ENCODE data around the gene MCRIP1. TPM values are rescaled to one million over a fixed set of nuclear protein-coding genes. Genes with fewer than 3 reads are reported as not detected.
"Not testable (repeated sequence)": the region's sequence is repeated elsewhere in the genome, so short reads cannot be mapped to it uniquely, and the experiment has no call there.

The MCRIP1 gene
- total and polyA plus RNA-seq, 2 of the 13 experiments (the other 11 are each of a cell fraction or from before 2014, with no cell fraction given), result 79.7 to 84.9 TPM

DNA sequence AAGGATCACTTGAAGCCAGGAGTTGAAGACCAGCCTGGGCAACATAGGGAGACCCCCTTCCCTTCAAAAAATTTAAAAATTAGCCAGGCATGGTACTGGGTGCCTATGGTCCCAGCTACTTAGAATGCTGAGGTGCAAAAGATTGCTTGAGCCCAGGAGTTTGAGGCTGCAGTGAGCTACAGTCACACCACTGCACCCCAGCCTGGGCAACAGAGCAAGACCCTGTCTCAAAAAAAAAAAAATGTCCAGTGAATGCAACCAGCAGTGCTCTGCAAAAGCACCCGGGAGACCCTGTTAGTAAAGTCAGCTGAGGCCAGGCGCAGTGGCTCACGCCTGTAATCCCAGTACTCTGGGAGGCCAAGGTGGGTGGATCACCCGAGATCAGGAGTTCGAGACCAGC is 7.0 kb upstream of the MCRIP1 start:
- BruUV-seq (replicated peaks), result not testable (repeated sequence)

DNA sequence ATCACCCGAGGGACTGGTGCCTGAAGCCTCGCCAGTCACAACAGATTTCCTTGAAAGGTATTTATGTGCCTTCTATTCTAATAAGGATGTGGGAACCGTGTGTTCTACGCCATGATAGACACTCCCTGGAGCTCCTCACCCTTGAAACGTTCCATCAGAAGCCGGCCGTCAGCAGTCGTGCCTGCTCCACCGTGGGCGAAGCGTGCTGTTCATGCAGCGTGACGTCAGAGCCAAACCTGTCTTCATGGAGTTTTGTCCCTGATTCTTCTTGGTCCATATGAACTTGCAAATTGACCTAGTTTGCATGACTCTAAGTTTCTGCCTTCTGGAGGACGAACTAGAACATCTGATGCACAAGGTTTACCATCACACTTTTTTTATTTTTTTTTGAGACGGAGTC is 6.2 kb upstream of the MCRIP1 start:
- intact Hi-C loops (cut with micrococcal nuclease; ENCODE audit: unreplicated experiment) (no loop called here), in situ Hi-C loops (cut with HindIII; ENCODE audit: extremely low pct_ligation_motif_present, low pct_unique_long_range_greater_than_20kb) (no loop called here)
- BruUV-seq (replicated peaks), result no TSS peak
- ATAC-seq (no peak), FAIRE-seq (no peak), DNase-seq (ENCODE audit: low spot score) (no peak)
- no peak overlapping the region for H3K4me3 ChIP-seq (replicated peaks in 1 of 3; ENCODE audit: insufficient read depth in 1 of 3, low read depth in 2 of 3, low read length in 3 of 3)
- peaks cover 58% of the 10 kb centered on the region for H3K4me1 ChIP-seq (ENCODE audit: insufficient read depth, low read length)
- H3K4me2 ChIP-seq (ENCODE audit: low read depth, low read length), result 0 out of 2 replicates have a peak overlapping the region, but pooled peaks have one; percentile 10
- no peak overlapping the region for H3K9ac ChIP-seq (ENCODE audit: insufficient read depth, low read depth, low read length)
- TF ChIP-seq KDM1A (CRISPR knock-in tag; IDR thresholded peaks at IDR 0.05), result no peak
- TF ChIP-seq CREB1 (IDR thresholded peaks at IDR 0.05), result peak; percentile 90
- TF ChIP-seq CREB1 (CRISPR knock-in tag; IDR thresholded peaks at IDR 0.05), result no peak
- H3K9me3 ChIP-seq (ENCODE audit: low read length), result no peaks in the 10 kb centered on the region
- CTCF ChIA-PET (ENCODE audit: low intra/inter-chr PET ratio, low total read pairs), result no interaction called here
- H3K27ac ChIP-seq (ENCODE audit: extremely low read length, insufficient read depth, low read length), result no peak overlapping the region
- H3K27me3 ChIP-seq (ENCODE audit: control insufficient read depth in 1 of 2, insufficient read depth in 2 of 2, low read length in 2 of 2), result no peaks in the 10 kb centered on the region
- POLR2A ChIA-PET, result interaction anchor here (1.2 to 8.9 kb wide), 2 partner anchors 18 to 22 kb away, joined by 5 to 40 read pairs; partner anchors contain the start of gene P4HB
- peaks cover 6% of the 10 kb centered on the region; the same call in 1 of the 2 replicates for H4K20me1 ChIP-seq (ENCODE audit: insufficient read depth, low read length)
- H3K36me3 ChIP-seq (replicated peaks in 1 of 2; ENCODE audit: control insufficient read depth in 1 of 2, insufficient read depth in 2 of 2, low read length in 2 of 2), result peaks cover 9 to 18% of the 10 kb centered on the region in 2 experiments; a peak in 3 of 5 replicates
- WGBS (ENCODE audit: low lambda C conversion rate), result 80% methylated on average over 15 of the region's 15 CpGs
- H2AFZ ChIP-seq (ENCODE audit: low read length), result no peak overlapping the region
- no peaks in the 10 kb centered on the region for H3K79me2 ChIP-seq (ENCODE audit: insufficient read depth, low read length)

More for the DNA sequence above, 7.0 kb upstream of the MCRIP1 start:
- DNase-seq (ENCODE audit: low spot score); H3K79me2 ChIP-seq (ENCODE audit: insufficient read depth, low read length); intact Hi-C loops (cut with micrococcal nuclease; ENCODE audit: unreplicated experiment); H3K4me2 ChIP-seq (ENCODE audit: low read depth, low read length); CTCF ChIA-PET (ENCODE audit: low intra/inter-chr PET ratio, low total read pairs); H4K20me1 ChIP-seq (ENCODE audit: insufficient read depth, low read length); H2AFZ ChIP-seq (ENCODE audit: low read length); FAIRE-seq; H3K27me3 ChIP-seq (ENCODE audit: control insufficient read depth in 1 of 2, insufficient read depth in 2 of 2, low read length in 2 of 2); H3K4me3 ChIP-seq (replicated peaks in 1 of 3; ENCODE audit: insufficient read depth in 1 of 3, low read depth in 2 of 3, low read length in 3 of 3); H3K27ac ChIP-seq (ENCODE audit: extremely low read length, insufficient read depth, low read length); in situ Hi-C loops (cut with HindIII; ENCODE audit: extremely low pct_ligation_motif_present, low pct_unique_long_range_greater_than_20kb); ATAC-seq; H3K9ac ChIP-seq (ENCODE audit: insufficient read depth, low read depth, low read length); H3K9me3 ChIP-seq (ENCODE audit: low read length): not testable (repeated sequence)
- WGBS (ENCODE audit: low lambda C conversion rate), result 82% methylated on average over 5 of the region's 5 CpGs
- 0 out of 2 replicates have a peak, but pooled peaks have one; percentile 37 for TF ChIP-seq ZNF121 (CRISPR knock-in tag; IDR thresholded peaks at IDR 0.05)
- peaks cover 51% of the 10 kb centered on the region for H3K4me1 ChIP-seq (ENCODE audit: insufficient read depth, low read length)
- H3K36me3 ChIP-seq (replicated peaks in 1 of 2; ENCODE audit: control insufficient read depth in 1 of 2, insufficient read depth in 2 of 2, low read length in 2 of 2), result peaks cover 16 to 25% of the 10 kb centered on the region in 2 experiments; a peak in 4 of 5 replicates
- POLR2A ChIA-PET, result interaction anchor here (1.2 to 8.9 kb wide), 2 partner anchors 18 to 21 kb away, joined by 5 to 40 read pairs; partner anchors contain the start of gene P4HB
